ENCODE measurements around the gene CUTA. TPM values are rescaled to one million over a fixed set of nuclear protein-coding genes. Genes with fewer than 3 reads are reported as not detected.

Gene CUTA
- total RNA-seq, 1 donor from 2014 or later = 74.7 TPM

GRCh38 chr6:33439956-33440648, 22.2 kb upstream of the CUTA start:
- DNase-seq (ENCODE audit: low read depth) = no peak

GRCh38 chr6:33438978-33439594, 21.2 kb upstream of the CUTA start:
- no peak for DNase-seq (ENCODE audit: low read depth)

GRCh38 chr6:33437666-33438065, 19.8 kb upstream of the CUTA start:
- no peak for DNase-seq (ENCODE audit: low read depth)

GRCh38 chr6:33434961-33435360, 17.1 kb upstream of the CUTA start:
- DNase-seq (ENCODE audit: low read depth) = no peak

- no peak for DNase-seq (ENCODE audit: low read depth)
Observed at GRCh38 chr6:33433544-33434191, 15.8 kb upstream of the CUTA start.

GRCh38 chr6:33433001-33433543, 15.2 kb upstream of the CUTA start:
- DNase-seq (ENCODE audit: low read depth) = no peak

GRCh38 chr6:33432546-33432945, 14.6 kb upstream of the CUTA start:
- no peak for DNase-seq (ENCODE audit: low read depth)

GRCh38 chr6:33431880-33432541, 14.1 kb upstream of the CUTA start:
- no peak for DNase-seq (ENCODE audit: low read depth)

- DNase-seq (ENCODE audit: low read depth) = no peak
Observed at GRCh38 chr6:33430991-33431879, 13.3 kb upstream of the CUTA start.

GRCh38 chr6:33430334-33430733, 12.4 kb upstream of the CUTA start:
- DNase-seq (ENCODE audit: low read depth) = peak; percentile 36

- no peak for DNase-seq (ENCODE audit: low read depth)
Observed at GRCh38 chr6:33429750-33430052, 11.8 kb upstream of the CUTA start.

- DNase-seq (ENCODE audit: low read depth) = no peak
Observed at GRCh38 chr6:33428966-33429749, 11.3 kb upstream of the CUTA start.

- peak; percentile 34 for DNase-seq (ENCODE audit: low read depth)
Observed at GRCh38 chr6:33428224-33428965, 10.5 kb upstream of the CUTA start.

GRCh38 chr6:33427585-33428223, 9.8 kb upstream of the CUTA start:
- DNase-seq (ENCODE audit: low read depth) = no peak

- DNase-seq (ENCODE audit: low read depth) = no peak
Observed at GRCh38 chr6:33426590-33427511, 8.9 kb upstream of the CUTA start.

- DNase-seq (ENCODE audit: low read depth) = peak; percentile 57
Observed at GRCh38 chr6:33425668-33426577, 8.0 kb upstream of the CUTA start.
